ENCODE measurements around the gene TMEM37.
"Not testable (repeated sequence)": the region's sequence is repeated elsewhere in the genome, so short reads cannot be mapped to it uniquely, and the experiment has no call there.

TMEM37 gene

GRCh38 chr2:119431155-119431975 is at the start of gene TMEM37:
Gene TMEM37 (plus strand): TSS chr2:119431854. CDS start chr2:119431904, 50 bp downstream.
- no peak for DNase-seq (ENCODE audit: low spot score)

GRCh38 chr2:119383410-119384140 is 48.1 kb upstream of the TMEM37 start:
- DNase-seq (ENCODE audit: low spot score): no peak

GRCh38 chr2:119384971-119385370 is 46.7 kb upstream of the TMEM37 start:
- no peak for DNase-seq (ENCODE audit: low spot score)

- DNase-seq (ENCODE audit: low spot score): no peak
Observed at GRCh38 chr2:119385466-119385865, 46.2 kb upstream of the TMEM37 start.

- no peak for DNase-seq (ENCODE audit: low spot score)
Observed at GRCh38 chr2:119387381-119388129, 44.1 kb upstream of the TMEM37 start.

- no peak for DNase-seq (ENCODE audit: low spot score)
Observed at GRCh38 chr2:119389615-119390306, 41.9 kb upstream of the TMEM37 start.

GRCh38 chr2:119393971-119394748 is 37.5 kb upstream of the TMEM37 start:
- DNase-seq (ENCODE audit: low spot score): no peak

- no peak for DNase-seq (ENCODE audit: low spot score)
Observed at GRCh38 chr2:119397196-119397595, 34.5 kb upstream of the TMEM37 start.

GRCh38 chr2:119402106-119402505 is 29.5 kb upstream of the TMEM37 start:
- no peak for DNase-seq (ENCODE audit: low spot score)

GRCh38 chr2:119402645-119403560 is 28.8 kb upstream of the TMEM37 start:
- no peak for DNase-seq (ENCODE audit: low spot score)

- DNase-seq (ENCODE audit: low spot score): not testable (repeated sequence)
Observed at GRCh38 chr2:119403618-119404017, 28.0 kb upstream of the TMEM37 start.

- no peak for DNase-seq (ENCODE audit: low spot score)
Observed at GRCh38 chr2:119405151-119405550, 26.5 kb upstream of the TMEM37 start.

GRCh38 chr2:119407430-119408220 is 24.0 kb upstream of the TMEM37 start:
- peak; percentile 46 for DNase-seq (ENCODE audit: low spot score)

GRCh38 chr2:119408221-119408619 is 23.4 kb upstream of the TMEM37 start:
- no peak for DNase-seq (ENCODE audit: low spot score)

GRCh38 chr2:119409506-119409905 is 22.1 kb upstream of the TMEM37 start:
- no peak for DNase-seq (ENCODE audit: low spot score)

- DNase-seq (ENCODE audit: low spot score): no peak
Observed at GRCh38 chr2:119414894-119415293, 16.8 kb upstream of the TMEM37 start.

GRCh38 chr2:119415630-119416029 is 16.0 kb upstream of the TMEM37 start:
- DNase-seq (ENCODE audit: low spot score): no peak

- no peak for DNase-seq (ENCODE audit: low spot score)
Observed at GRCh38 chr2:119416299-119416923, 15.2 kb upstream of the TMEM37 start.

- no peak for DNase-seq (ENCODE audit: low spot score)
Observed at GRCh38 chr2:119417908-119418307, 13.7 kb upstream of the TMEM37 start.
